Measurements from ENCODE around the gene PRR35.

The PRR35 gene

DNA sequence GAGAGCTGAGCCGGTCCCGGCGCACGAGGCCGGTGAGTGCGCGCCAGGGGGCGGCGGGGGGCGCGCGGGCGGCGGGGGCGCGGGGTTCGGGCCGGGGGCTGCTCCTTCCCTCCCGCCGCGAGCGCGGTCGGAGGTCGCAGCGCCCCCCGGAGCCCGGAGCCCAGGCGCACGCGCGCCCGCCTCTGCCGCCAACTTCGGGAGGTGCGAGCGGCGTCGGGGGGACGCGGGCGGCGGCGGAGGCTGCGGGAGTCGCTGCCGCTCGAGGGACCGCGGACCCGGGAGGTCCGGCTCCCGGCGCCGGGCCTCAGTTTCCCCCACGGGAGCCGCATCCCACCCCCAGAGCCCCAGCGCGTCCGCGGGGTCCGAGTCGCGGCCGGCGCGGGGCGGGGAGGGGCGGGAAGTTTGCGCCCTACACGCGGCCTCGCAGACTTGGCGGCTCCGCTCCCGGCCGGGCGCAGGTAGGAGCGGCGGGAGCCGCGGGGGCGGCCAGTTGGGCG lies at the start of gene PRR35:
Gene PRR35, plus strand, starts transcription at position 191 of the 497 bp plus-strand sequence. CDS start 2,901 bp downstream, outside the sequence.
- no peak for DNase-seq

DNA sequence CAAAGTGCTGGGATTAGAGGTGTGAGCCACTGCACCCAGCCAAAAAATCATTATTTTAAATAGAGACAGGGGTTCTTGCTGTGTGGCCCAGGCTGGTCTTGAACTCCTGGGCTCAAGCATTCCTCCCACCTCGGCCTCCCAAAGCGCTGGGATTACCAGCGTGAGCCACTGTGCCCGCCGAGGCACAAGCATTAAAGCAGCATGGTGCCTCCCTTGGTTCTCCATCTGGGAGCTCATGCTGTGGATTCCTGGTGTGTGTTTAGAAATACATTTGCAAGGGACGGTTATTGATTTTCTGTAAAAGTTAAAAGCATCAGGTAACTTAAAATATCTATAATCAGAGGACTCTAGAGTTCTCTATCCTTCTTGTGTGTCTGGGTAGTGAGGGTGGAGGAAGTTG lies 47.4 kb upstream of the PRR35 start:
- no peak for DNase-seq

DNA sequence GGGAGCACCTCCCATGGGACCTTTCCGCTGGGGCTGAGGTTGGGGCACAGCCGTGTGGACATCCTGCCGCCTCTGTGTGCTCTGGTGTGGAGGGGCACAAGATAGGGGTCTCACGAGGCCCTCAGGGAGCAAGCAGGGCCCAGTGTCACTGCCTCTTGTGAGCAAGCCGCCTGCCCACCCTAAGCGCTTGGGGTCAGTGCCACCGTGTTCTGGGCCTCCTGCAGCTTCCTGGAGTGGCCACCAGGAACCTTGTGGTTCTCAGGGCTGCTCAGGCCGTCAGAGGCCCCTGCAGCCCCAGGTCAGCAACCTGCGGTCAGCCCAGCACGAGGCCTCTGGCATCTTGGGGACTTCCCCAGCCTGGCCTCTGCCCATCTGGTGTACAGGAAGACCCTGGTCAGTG lies 46.2 kb upstream of the PRR35 start:
- DNase-seq, result no peak

DNA sequence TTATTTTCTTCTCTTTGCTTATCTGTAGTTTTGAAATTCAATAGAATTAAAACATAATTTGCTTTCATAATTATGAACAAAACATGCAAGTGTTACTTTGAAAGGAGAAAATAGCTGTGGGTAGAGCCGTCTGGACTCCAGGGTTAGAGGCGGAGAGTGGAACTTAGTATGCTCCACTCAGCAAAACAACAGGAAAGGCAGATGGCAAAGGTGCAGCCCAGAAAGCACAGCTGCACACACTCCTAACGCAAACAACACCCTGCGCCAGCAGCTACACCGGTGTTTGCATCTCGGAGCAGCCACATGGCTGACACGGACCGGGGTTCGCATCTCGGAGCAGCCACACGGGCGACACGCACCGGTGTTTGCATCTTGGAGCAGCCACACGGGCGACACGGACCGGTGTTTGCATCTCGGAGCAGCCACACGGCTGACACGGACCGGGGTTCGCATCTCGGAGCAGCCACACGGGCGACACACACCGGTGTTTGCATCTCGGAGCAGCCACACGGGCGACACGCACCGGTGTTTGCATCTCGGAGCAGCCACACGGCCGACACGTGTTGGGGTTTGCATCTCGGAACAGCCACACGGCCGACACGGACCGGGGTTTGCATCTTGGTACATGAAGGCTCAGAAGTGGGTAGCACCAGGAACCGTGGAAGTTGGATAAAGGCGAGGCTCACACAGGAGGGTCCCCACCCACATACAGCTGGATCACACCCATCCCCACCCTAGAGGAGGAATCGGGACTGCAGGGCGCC lies 44.8 kb upstream of the PRR35 start:
- no peak for DNase-seq

DNA sequence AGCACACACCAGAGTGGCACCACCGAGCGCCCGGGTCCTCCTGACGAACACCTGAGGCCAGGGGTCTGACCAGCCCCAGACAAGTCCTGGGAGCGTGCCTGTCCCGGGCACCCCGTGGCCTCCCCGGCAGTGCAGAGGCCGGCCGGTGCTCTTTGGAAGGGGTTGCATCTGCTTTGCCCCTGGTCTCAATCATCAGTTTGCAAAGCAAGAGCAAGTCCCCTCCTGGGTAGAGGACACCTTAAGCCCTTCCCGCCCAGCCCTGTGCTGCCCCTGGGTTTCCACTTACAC lies 44.3 kb upstream of the PRR35 start:
- DNase-seq, result no peak

DNA sequence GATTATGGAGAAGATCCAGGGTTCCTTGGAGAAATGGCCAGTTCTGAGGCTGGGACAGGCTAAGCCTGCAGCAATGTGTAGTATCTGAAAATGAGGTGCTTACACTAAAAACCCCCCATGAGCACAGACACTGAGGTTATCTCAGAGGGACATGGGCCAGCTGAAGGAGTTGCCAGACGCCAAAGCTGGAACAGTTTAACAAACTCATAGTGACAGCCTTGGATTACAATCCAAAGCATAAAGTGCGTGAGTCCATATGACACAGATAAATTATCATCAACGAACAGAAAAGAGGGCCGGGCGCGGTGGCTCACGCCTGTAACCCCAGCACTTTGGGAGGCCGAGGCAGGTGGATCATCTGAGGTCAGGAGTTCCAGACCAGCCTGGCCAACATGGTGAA lies 43.9 kb upstream of the PRR35 start:
- no peak for DNase-seq

DNA sequence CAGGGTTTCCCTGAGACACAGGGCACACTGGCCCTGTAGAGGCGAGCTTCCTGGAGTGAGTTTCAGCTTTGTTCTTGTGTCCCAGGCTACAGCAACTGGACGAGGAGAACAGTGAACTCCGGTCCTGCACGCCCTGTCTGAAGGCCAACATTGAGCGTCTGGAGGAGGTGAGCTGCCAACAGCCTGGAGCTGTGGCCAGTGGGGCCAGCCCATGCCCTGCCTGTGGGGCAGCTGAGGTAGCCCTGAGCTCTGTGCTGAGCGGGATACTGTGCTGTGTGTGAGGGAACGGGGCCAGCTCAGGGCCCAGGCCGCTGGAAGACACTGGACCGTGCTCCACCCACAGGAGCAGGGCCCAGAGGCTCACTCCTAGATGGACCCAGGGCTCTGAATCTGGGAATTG lies 41.3 kb upstream of the PRR35 start:
- DNase-seq, result no peak

DNA sequence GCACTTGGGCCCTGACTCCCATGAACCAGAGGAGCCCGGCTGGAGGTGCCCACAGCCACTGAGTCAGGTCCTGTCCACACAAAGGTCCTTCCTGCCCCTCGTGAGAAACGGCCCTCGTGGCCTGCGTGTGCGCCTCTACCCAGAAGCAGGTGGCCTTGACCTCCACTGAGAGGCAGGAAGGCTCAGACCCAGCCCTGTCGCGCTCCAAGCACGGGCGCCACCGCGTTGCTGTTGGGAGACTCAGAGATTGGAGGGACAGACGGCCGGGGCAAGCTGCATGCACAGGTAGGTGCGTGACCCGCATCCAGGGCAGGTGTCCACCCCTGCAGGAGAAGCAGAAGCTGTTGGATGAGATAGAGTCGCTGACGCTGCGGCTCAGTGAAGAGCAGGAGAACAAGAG lies 40.8 kb upstream of the PRR35 start:
- no peak for DNase-seq

DNA sequence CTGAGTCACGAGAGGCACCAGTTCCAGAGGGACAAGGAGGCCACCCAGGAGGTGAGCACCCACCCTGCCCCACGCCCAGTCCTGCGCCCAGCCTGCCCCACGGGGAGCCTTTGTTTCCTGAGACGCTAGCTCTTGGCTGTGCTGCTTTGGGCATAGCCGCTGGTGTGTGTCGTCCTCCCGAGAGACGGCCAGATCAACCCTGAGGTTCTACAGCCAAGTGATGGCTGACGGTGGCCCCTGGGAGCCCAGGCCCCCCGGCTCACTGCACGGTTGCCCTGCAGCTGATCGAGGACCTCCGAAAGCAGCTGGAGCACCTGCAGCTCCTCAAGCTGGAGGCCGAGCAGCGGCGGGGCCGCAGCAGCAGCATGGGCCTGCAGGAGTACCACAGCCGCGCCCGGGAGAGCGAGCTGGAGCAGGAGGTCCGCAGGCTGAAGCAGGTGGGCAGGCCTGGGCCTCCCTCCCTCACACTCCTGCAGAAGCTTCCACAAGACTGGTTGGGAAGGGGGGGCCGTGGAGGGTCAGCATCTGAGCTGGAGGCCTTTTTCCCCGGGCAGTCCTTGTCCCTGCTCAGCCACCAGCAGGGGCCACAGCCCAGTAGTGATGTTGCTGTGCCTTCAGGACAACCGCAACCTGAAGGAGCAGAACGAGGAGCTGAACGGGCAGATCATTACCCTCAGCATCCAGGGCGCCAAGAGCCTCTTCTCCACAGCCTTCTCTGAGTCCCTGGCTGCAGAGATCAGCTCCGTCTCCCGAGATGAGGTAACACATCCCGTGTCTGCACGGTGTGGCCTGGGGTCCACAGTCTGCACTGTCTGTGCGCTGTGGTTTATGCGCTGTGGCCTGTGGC lies 40.1 kb upstream of the PRR35 start:
- no peak for DNase-seq

DNA sequence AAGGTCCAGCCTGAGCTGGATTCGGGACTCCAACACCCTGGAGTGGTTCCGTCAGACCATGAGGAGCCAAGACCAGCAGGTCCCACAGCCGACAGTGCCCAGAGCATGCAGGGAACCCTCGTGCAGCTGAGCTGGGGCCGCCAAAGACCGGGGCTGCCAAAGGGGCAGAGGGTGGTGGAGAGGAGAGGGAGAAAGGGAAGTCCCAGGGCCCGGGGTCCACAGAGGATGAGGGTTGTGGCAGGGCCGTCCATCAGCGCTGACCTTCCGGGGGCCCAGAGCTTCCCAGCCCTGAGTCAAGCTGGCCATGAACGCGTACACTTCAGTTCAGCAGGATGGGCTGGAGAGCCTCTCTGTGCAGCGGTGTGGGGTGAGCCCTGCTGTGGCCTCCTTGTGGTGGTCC lies 39.3 kb upstream of the PRR35 start:
- DNase-seq, result no peak

DNA sequence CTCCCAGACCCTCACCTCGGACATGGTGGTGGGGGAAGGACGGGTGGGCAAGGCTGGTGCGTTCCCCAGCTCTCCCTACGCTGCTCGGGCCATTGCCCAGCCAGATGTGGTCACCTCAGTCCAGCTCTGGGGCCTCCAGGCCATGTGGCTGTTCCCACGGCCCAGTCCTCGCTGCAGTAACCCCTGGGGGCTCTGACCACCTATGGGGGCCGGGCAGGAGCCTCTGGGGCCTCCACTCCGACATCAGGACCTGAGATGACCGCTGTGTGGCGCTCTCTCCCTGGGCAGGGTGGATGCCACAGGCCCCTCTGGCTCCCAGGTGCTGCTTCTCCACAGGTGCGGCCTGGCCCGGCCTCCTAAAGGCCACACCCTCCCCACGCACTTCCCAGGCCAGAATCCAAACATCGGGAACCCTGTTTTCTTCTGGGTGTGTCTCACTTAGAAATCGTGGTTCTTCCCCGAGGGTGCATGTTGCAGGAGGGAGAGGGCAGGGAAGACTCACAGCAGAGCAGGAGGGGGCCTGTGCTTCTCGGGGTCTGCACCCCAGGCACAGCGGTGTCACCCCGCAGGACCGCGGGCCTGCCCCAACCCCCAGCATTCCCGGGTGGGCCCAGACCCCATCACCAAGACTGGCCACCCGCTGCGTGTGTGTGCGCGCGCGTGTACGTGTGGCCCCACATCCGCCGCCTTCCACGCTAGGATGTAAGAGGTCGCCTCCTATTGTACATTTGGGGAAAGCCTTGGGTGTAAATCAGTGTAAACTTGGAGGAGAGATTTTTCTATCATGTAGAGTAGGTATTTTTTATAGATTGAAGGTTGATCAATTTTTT lies 38.6 kb upstream of the PRR35 start:
- DNase-seq, result no peak

DNA sequence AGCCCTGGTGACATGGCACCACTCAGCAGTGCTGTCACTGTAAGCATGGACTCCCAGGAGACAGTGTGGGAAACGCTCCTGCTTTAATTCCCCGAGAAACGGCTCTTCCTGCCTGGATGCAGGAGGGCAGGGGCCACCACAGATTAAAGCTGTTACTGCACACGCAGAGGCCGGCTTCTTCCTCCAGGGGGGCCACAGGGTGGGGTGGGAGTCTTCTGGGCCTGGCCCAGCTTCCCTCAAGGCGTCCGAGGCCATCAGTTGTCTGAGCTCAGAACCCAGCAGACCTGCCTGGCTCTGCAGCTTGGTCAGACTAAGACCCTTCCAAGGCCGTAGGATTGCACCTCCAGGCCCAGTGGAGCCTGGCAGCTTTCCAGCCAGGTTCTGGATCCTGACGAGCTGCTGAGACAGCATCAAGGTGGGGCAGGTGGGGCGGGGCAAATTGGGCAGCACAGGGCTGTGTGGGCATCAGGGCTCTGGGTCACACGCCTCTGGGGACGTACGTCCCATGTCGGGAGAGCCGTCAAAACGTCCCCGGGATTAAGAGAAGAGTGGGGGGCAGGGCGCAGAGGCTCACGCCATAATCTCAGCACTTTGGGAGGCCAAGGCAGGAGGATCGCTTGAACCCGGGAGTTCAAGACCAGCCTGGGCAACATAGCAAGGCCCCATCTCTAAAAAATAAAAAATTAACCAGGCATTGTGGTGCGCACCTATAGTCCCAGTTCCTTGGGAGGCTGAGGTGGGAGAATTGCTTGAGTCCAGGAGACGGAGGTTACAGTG lies 37.7 kb upstream of the PRR35 start:
- DNase-seq, result no peak

DNA sequence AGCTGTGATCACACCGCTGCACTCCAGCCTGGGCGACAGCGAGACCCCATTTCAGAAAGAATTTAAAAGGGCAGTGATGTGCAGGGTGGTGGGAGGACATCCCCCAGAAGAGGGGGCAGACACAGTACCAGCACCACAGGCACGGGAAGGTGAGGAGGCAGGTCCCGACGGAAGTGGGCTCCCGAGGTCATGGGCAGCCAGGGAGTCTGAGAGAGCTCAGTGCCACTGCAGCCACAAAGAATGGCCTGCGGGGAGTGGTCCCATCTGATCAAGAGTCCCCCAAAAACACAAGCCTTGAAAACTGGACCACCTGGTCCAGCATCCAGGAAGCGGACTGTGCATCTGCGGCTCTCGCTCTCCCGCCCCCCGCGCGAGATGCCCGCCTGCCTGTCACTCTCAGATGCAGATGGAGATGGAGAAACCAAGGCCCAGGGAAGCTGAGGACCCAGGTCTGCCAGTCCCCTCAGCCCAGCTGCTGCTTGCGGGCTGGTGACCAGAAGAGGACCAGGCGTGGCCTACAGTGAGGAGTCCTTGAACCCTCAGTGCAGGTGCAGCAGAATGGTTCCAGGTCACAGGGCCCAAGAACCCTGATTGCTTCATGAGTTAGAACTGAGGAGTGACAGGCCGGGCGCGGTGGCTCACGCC lies 37.0 kb upstream of the PRR35 start:
- no peak for DNase-seq

DNA sequence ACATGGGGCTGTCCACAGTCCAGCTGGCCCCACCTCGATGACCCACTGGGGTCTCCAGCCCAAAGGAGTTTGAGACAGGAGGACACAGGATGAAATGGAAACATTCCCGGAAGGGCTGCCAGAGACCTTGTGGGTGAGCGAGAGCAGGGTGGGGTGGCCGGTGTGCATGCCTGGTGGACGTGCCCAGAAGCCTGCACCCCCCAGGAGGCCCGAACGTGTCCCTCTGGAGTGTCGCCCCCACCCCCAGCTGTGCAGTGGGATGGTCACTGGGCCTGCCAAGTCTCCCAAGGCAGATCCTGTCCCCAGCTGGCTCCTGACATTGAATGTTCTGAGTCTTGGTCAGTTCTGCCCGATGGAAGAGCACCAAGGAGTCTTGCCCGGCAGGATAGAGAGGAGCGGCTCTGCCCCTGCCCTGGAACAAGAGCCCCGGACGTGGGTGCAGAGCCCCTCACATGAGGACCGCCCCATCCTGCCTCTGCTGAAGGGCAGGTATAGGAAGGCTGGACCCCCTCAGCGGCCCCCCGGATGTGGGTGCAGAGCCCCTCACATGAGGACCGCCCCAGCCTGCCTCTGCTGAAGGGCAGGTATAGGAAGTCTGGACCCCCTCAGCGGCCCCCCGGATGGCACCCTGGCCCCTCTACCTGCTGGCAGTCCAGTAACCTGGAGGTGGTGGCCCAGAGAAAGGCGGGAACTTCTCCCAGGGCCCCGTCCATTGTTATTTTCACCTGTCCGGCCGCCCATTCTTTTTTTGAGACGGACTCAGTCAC lies 35.7 kb upstream of the PRR35 start:
- no peak for DNase-seq

DNA sequence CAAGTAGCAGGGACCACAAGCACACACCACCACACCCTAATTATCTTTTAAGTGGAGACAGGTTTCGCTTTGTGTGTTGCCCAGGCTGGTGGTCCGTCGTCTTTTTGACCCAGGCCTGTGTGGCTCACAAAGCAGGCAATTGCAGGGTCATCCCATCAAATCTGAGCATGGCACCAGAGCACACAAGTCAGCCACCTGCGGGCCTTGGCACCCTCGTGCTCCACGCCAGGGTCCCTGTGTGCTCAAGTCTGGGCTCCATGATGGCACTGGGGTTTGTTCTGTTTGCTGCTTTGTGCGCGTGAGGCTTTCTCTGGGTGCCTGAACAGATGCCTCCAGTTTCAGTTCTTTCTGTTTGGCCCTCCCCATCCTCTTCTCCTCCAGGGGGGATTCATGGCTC lies 35.1 kb upstream of the PRR35 start:
- no peak for DNase-seq

DNA sequence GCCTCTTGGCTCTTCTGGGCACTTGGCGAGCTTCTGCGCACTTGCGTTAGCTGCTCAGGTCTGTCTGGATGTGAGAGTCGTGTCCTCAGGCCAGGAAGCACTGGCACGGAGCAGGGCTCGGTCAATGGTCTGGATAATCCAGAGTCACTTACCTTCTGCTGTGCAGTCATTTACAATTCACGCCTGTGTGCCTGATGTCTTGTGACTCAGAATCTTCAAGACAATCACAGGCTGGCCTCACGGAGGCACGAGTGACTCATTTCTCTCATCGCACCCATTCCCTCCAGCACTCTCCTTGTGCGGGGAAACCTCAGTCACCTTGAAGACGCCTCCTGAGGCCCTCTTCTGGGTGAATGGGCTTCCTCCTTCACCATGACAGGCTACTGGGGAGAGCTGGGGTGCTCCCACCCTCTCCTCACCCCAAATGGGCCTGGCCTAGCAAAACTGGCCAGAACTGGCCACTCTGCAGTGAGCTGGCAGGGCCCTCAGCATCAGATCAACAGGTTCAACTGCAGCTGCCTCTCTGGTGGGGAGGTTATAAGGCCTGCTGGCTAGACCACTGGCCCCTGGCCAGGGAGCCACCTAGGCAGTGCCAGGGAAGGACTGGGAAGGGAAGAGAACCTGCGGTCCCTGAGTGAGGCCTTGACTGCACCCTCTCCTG lies 34.5 kb upstream of the PRR35 start:
- peak in 1 of 2 donors; percentile 36 for DNase-seq

DNA sequence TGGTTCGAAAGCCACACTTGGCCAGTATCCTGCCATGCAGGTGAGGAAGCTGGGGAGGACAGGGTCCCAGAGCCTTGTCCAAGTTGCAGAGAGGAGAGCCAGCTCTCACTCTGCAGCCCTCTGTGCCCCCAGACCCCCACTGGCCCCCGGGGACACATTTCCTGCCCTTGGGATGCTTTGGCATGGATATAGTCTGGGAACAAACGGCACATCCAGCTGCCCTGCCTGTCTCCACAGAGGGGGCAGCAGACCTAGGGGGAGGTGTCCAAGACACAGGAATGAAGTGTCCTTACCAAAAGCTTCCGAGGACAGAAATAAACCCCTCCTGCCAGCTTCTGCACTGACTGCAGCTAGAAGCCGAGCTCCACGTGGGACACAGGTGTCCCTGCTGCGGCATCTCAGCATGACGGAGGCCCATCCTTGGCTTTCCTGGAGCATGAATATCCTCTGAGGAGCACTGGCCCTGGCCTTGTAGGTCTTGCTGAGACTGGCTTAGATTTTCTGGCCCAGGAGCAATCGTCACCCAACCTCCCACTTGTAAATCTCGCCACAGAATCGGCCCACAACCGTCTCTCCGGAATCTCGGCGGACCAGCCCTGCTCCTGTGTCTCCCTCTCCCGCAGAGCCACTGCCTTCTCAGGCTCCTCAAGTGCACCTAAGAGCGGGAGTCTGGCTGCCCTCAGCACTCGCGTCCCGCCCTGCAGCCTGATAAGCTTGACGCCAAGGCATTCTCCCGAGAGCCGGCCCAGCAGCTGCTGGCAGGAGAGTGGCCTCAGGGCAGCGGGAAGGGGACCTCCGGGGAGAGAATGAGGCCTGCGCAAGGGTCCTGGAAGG lies 33.8 kb upstream of the PRR35 start:
- no peak for DNase-seq

DNA sequence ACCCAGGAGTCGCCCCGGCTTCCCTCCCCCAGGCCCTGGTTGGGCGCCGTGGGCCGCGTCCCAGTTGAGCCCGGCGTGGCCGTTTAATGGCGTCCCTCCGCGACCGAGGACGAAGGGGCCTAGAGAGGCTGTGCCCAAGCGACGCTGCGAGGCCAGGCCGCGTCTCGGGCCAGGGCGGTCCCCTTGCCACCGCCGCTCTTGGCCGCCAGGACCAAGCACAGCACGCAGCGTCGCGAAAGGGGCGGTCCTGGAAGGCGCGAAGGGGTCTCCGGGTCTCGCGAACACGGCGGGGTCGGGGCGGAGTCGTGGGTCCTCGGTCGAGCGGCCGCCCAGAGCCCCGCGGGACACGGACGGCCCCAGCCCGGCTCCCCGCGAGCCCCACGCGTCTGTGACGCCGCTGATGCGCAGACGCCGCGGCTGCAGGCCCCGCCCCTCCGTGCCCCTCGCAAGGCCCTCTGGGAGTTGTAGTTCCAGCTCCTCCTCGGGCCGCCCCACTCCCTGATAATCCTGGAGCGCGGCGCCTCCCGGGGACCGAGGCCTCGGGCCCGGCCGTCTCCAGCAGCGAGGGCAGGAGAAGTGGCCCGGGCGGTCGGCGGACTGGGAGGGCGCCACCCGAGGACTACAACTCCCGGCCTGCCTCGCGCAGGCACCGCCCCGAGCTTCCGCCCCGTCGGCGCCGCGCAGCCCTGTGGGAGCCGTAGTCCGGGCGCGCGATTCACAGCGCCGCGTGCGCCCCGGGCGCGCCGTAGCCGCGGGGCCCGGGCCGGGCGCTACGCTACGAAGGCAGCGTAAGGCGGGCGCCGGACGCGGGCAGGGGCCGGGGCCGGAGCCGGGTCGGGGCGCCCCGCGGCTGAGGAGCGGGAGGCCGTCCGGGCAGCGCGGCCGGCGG lies 32.9 kb upstream of the PRR35 start, which contains the start of gene CAPN15:
Gene CAPN15, plus strand, starts transcription at position 698 of the 889 bp plus-strand sequence. CDS start 19,127 bp downstream, outside the sequence.
- DNase-seq, result peak; percentile 83 to 86
